ENCODE data around the gene RBBP8. TPM values are rescaled to one million over a fixed set of nuclear protein-coding genes. Genes with fewer than 3 reads are reported as not detected.

Gene RBBP8
- total RNA-seq, 1 donor from 2014 or later: 53.7 TPM

- H3K27ac Mint-ChIP-seq (ENCODE audit: unreplicated experiment): no peak overlapping the region
- no peak for TF ChIP-seq CTCF (conservative IDR thresholded peaks at IDR 0.05)
- peaks cover 5% of the 10 kb centered on the region for H3K4me1 Mint-ChIP-seq
- H3K27me3 Mint-ChIP-seq (ENCODE audit: low read depth): no peaks in the 10 kb centered on the region
- H3K36me3 Mint-ChIP-seq (ENCODE audit: low read depth): peaks cover 6% of the 10 kb centered on the region
- H3K9me3 Mint-ChIP-seq: no peaks in the 10 kb centered on the region
- no peak overlapping the region for H3K4me3 Mint-ChIP-seq
- no peak for DNase-seq (ENCODE audit: low read depth, low spot score)
Measured at GRCh38 chr18:22961156-22961555, 28.0 kb downstream of the RBBP8 start.

- peaks cover 6% of the 10 kb centered on the region for H3K36me3 Mint-ChIP-seq (ENCODE audit: low read depth)
- TF ChIP-seq CTCF (conservative IDR thresholded peaks at IDR 0.05): no peak
- H3K9me3 Mint-ChIP-seq: no peaks in the 10 kb centered on the region
- no peak overlapping the region for H3K4me3 Mint-ChIP-seq
- DNase-seq (ENCODE audit: low read depth, low spot score): no peak
- peaks cover 5% of the 10 kb centered on the region for H3K4me1 Mint-ChIP-seq
- H3K27me3 Mint-ChIP-seq (ENCODE audit: low read depth): no peaks in the 10 kb centered on the region
- H3K27ac Mint-ChIP-seq (ENCODE audit: unreplicated experiment): no peak overlapping the region
Measured at GRCh38 chr18:22962004-22962403, 28.9 kb downstream of the RBBP8 start.

- Mint-ChIP-seq H3K4me3 (no peak overlapping the region), H3K27me3 (ENCODE audit: low read depth) (no peaks in the 10 kb centered on the region), H3K4me1 (peaks cover 5% of the 10 kb centered on the region), H3K9me3 (no peaks in the 10 kb centered on the region), H3K27ac (ENCODE audit: unreplicated experiment) (peak overlapping the region; percentile 35), H3K36me3 (ENCODE audit: low read depth) (peaks cover 6% of the 10 kb centered on the region)
- no peak for TF ChIP-seq CTCF (conservative IDR thresholded peaks at IDR 0.05)
- DNase-seq (ENCODE audit: low read depth, low spot score): no peak
Measured at GRCh38 chr18:22964116-22964515, 31.0 kb downstream of the RBBP8 start.

- no peaks in the 10 kb centered on the region for H3K9me3 Mint-ChIP-seq
- H3K4me1 Mint-ChIP-seq: peaks cover 5% of the 10 kb centered on the region
- H3K36me3 Mint-ChIP-seq (ENCODE audit: low read depth): peaks cover 6% of the 10 kb centered on the region
- no peak for TF ChIP-seq CTCF (conservative IDR thresholded peaks at IDR 0.05)
- DNase-seq (ENCODE audit: low read depth, low spot score): no peak
- no peak overlapping the region for H3K27ac Mint-ChIP-seq (ENCODE audit: unreplicated experiment)
- H3K27me3 Mint-ChIP-seq (ENCODE audit: low read depth): no peaks in the 10 kb centered on the region
- no peak overlapping the region for H3K4me3 Mint-ChIP-seq
Measured at GRCh38 chr18:22964722-22965121, 31.6 kb downstream of the RBBP8 start.

- H3K27ac Mint-ChIP-seq (ENCODE audit: unreplicated experiment): peak overlapping the region; percentile 78
Measured at GRCh38 chr18:22971038-22971437, 37.9 kb downstream of the RBBP8 start.

More at GRCh38 chr18:22971038-22971437, 37.9 kb downstream of the RBBP8 start:
- H3K4me1 Mint-ChIP-seq: peaks cover 5% of the 10 kb centered on the region
- no peak overlapping the region for H3K4me3 Mint-ChIP-seq
- no peak for DNase-seq (ENCODE audit: low read depth, low spot score)
- H3K36me3 Mint-ChIP-seq (ENCODE audit: low read depth): peaks cover 22% of the 10 kb centered on the region
- no peaks in the 10 kb centered on the region for H3K27me3 Mint-ChIP-seq (ENCODE audit: low read depth)
- no peak for TF ChIP-seq CTCF (conservative IDR thresholded peaks at IDR 0.05)
- H3K9me3 Mint-ChIP-seq: no peaks in the 10 kb centered on the region
